Neural cell (in vitro differentiated cells): ENCODE data around the gene ZNRD2. TPM values are rescaled to one million over a fixed set of nuclear protein-coding genes. Genes with fewer than 3 reads are reported as not detected.

Experiments used
- H2AFZ ChIP-seq: fragments of 200-600, 300-800 bp; sonication (generic), shearing (Covaris generic); 2 replicates; pipeline ENCODE4 v1.6.0; 2014; ENCODE audit warnings: low read depth, mild to moderate bottlenecking, antibody characterized with exemption, low read length, moderate library complexity
- H3F3A ChIP-seq: fragments of 200-600 bp; shearing (Covaris generic); 2 replicates; pipeline ENCODE4 v1.6.1; 2016; ENCODE audit warnings: mild to moderate bottlenecking, moderate library complexity, mixed read lengths, antibody characterized with exemption, low read length; ENCODE audit not compliant: insufficient read depth, poor library complexity, severe bottlenecking
- H3K27ac ChIP-seq: fragments of 200-600, 300-800 bp; sonication (generic), shearing (Covaris generic); 2 replicates; pipeline ENCODE4 v1.5.1; 2014; ENCODE audit warnings: mild to moderate bottlenecking, low read length, moderate library complexity
- H3K27me3 ChIP-seq: fragments of 300-800, 200-600 bp; sonication (generic), shearing (Covaris generic); 2 replicates; pipeline ENCODE4 v1.6.0; 2014; ENCODE audit warnings: mild to moderate bottlenecking, low read depth, low read length, moderate library complexity; ENCODE audit not compliant: insufficient read depth
- H3K36me3 ChIP-seq: fragments of 300-800, 200-600 bp; sonication (generic), shearing (Covaris generic); 2 replicates; pipeline ENCODE4 v1.5.1; 2014; ENCODE audit warnings: mild to moderate bottlenecking, antibody characterized with exemption, low read length, moderate library complexity; ENCODE audit not compliant: insufficient read depth
- H3K4me2 ChIP-seq: fragments of 300-800, 200-600 bp; sonication (generic), shearing (Covaris generic); 2 replicates; pipeline ENCODE4 v1.6.0; 2014; ENCODE audit warnings: mild to moderate bottlenecking, low read length
- H3K4me3 ChIP-seq: fragments of 300-800, 200-600 bp; sonication (generic), shearing (Covaris generic); 2 replicates; pipeline ENCODE4 v1.5.1; 2014; ENCODE audit warnings: mild to moderate bottlenecking, low read length, moderate library complexity
- H3K79me2 ChIP-seq: fragments of 200-600 bp; shearing (Covaris generic); replicated peaks from 2 replicates; pipeline ENCODE4 v1.6.0; 2014; ENCODE audit warnings: mild to moderate bottlenecking, low read length, moderate library complexity; ENCODE audit not compliant: insufficient read depth
- H3K9ac ChIP-seq: fragments of 300-800, 200-600 bp; sonication (generic), shearing (Covaris generic); 2 replicates; pipeline ENCODE4 v1.6.1; 2016; ENCODE audit warnings: mild to moderate bottlenecking, low read length, mixed read lengths
- H3K9me2 ChIP-seq: fragments of 200-600 bp; shearing (Covaris generic); 2 replicates; pipeline ENCODE4 v1.6.1; 2016; ENCODE audit warnings: mild to moderate bottlenecking, low read length, mixed read lengths; ENCODE audit not compliant: insufficient read depth
- H3K9me3 ChIP-seq: fragments of 200-600, 300-800 bp; sonication (generic), shearing (Covaris generic); 2 replicates; pipeline ENCODE4 v1.6.1; 2016; ENCODE audit warnings: mild to moderate bottlenecking, mixed run types, low read length, moderate library complexity, mixed read lengths
- H4K20me1 ChIP-seq: fragments of 200-600 bp; shearing (Covaris generic); 2 replicates; pipeline ENCODE4 v1.6.1; 2016; ENCODE audit warnings: mild to moderate bottlenecking, mixed run types; ENCODE audit not compliant: insufficient read depth
- EP300 ChIP-seq: fragments of 450-650 bp; conservative IDR thresholded peaks from 2 replicates; pipeline ENCODE4 v1.6.1; 2014; ENCODE audit warnings: antibody characterized with exemption, mild to moderate bottlenecking, moderate library complexity; ENCODE audit not compliant: poor library complexity, severe bottlenecking
- EZH2 ChIP-seq: fragments of 200-600, 300-800 bp; shearing (Covaris generic), sonication (generic); IDR thresholded peaks from 2 replicates; pipeline ENCODE4 v1.6.1; 2014; ENCODE audit warnings: antibody characterized with exemption, low read length, borderline replicate concordance, mild to moderate bottlenecking; ENCODE audit not compliant: insufficient read depth, poor library complexity, severe bottlenecking
- MXI1 ChIP-seq: fragments of 450-650 bp; conservative IDR thresholded peaks from 2 replicates; pipeline ENCODE4 v1.6.1; 2014; ENCODE audit warnings: antibody characterized with exemption, mild to moderate bottlenecking; ENCODE audit not compliant: poor library complexity, severe bottlenecking
- POLR2AphosphoS5 ChIP-seq: IDR thresholded peaks from 2 replicates; pipeline ENCODE4 v1.6.1; 2012
- RAD21 ChIP-seq: fragments of 450-650 bp; conservative IDR thresholded peaks from 2 replicates; pipeline ENCODE4 v1.6.1; 2014; ENCODE audit warnings: antibody characterized with exemption, mild to moderate bottlenecking, moderate library complexity
- SMC3 ChIP-seq: fragments of 450-650 bp; conservative IDR thresholded peaks from 2 replicates; pipeline ENCODE4 v1.6.1; 2014; ENCODE audit warnings: antibody characterized with exemption, mild to moderate bottlenecking, moderate library complexity; ENCODE audit not compliant: poor library complexity
- TAF1 ChIP-seq: IDR thresholded peaks from 2 replicates; pipeline ENCODE4 v1.6.1; 2012; ENCODE audit warnings: low read depth
- polyA plus RNA-seq: library from polyadenylated mRNA; depleted of rRNA; stranded (reverse); fragments of >200 nt; gene quantifications from 2 replicates; pipeline ENCODE4 v1.2.3, GENCODE V29; 2014
- TF ChIP-seq, protein P1 (sequence below): fragments of 450-650 bp; IDR thresholded peaks from 2 replicates; pipeline ENCODE4 v1.5.1; 2014; ENCODE audit warnings: antibody characterized with exemption, mild to moderate bottlenecking, moderate library complexity; ENCODE audit not compliant: poor library complexity, severe bottlenecking
- TF ChIP-seq, protein P2 (sequence below): IDR thresholded peaks from 2 replicates; pipeline ENCODE4 v1.6.1; 2012; ENCODE audit warnings: borderline replicate concordance

Gene ZNRD2
- polyA plus RNA-seq, 1 donor from 2014 or later: 36.2 TPM

DNA sequence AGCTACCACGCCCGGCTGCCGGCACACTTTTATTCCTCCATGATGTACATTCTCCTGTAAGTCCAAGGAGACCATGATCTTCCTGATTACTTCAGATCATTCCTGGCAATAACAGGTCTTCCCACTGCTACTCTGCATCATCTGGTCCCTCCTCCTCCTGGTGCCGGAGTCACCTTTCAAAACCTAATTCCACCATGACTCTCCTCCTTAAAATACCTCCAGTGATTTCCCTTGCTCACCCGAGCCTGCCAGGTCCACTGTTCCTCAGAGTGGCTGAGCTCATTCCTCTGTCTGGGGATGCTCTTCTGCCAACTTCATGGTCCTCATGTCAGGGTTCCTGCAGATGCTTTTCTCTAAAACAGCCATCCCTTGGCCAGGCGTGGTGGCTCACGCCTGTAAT lies 8.3 kb upstream of the ZNRD2 start:
- no peak for TF ChIP-seq RAD21
- no peak for TF ChIP-seq MXI1
- no peak for TF ChIP-seq EP300
- TF ChIP-seq POLR2AphosphoS5: no peak
- no peak for TF ChIP-seq EZH2
- no peak for TF ChIP-seq TAF1
- TF ChIP-seq, protein P1, sequence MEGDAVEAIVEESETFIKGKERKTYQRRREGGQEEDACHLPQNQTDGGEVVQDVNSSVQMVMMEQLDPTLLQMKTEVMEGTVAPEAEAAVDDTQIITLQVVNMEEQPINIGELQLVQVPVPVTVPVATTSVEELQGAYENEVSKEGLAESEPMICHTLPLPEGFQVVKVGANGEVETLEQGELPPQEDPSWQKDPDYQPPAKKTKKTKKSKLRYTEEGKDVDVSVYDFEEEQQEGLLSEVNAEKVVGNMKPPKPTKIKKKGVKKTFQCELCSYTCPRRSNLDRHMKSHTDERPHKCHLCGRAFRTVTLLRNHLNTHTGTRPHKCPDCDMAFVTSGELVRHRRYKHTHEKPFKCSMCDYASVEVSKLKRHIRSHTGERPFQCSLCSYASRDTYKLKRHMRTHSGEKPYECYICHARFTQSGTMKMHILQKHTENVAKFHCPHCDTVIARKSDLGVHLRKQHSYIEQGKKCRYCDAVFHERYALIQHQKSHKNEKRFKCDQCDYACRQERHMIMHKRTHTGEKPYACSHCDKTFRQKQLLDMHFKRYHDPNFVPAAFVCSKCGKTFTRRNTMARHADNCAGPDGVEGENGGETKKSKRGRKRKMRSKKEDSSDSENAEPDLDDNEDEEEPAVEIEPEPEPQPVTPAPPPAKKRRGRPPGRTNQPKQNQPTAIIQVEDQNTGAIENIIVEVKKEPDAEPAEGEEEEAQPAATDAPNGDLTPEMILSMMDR: no peak
- TF ChIP-seq SMC3: no peak
- TF ChIP-seq, protein P2, sequence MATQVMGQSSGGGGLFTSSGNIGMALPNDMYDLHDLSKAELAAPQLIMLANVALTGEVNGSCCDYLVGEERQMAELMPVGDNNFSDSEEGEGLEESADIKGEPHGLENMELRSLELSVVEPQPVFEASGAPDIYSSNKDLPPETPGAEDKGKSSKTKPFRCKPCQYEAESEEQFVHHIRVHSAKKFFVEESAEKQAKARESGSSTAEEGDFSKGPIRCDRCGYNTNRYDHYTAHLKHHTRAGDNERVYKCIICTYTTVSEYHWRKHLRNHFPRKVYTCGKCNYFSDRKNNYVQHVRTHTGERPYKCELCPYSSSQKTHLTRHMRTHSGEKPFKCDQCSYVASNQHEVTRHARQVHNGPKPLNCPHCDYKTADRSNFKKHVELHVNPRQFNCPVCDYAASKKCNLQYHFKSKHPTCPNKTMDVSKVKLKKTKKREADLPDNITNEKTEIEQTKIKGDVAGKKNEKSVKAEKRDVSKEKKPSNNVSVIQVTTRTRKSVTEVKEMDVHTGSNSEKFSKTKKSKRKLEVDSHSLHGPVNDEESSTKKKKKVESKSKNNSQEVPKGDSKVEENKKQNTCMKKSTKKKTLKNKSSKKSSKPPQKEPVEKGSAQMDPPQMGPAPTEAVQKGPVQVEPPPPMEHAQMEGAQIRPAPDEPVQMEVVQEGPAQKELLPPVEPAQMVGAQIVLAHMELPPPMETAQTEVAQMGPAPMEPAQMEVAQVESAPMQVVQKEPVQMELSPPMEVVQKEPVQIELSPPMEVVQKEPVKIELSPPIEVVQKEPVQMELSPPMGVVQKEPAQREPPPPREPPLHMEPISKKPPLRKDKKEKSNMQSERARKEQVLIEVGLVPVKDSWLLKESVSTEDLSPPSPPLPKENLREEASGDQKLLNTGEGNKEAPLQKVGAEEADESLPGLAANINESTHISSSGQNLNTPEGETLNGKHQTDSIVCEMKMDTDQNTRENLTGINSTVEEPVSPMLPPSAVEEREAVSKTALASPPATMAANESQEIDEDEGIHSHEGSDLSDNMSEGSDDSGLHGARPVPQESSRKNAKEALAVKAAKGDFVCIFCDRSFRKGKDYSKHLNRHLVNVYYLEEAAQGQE: no peak
- Histone ChIP-seq H3K27me3 (no peaks in the 10 kb centered on the region), H3K9me2 (no peaks in the 10 kb centered on the region), H3K9me3 (no peaks in the 10 kb centered on the region), H3K9ac (no peak overlapping the region), H4K20me1 (no peaks in the 10 kb centered on the region), H3K27ac (no peak overlapping the region), H3K79me2 (peaks cover 2% of the 10 kb centered on the region), H2AFZ (no peak overlapping the region), H3K4me3 (no peak overlapping the region), H3K36me3 (no peaks in the 10 kb centered on the region), H3F3A (no peaks in the 10 kb centered on the region), H3K4me2 (no peak overlapping the region)

DNA sequence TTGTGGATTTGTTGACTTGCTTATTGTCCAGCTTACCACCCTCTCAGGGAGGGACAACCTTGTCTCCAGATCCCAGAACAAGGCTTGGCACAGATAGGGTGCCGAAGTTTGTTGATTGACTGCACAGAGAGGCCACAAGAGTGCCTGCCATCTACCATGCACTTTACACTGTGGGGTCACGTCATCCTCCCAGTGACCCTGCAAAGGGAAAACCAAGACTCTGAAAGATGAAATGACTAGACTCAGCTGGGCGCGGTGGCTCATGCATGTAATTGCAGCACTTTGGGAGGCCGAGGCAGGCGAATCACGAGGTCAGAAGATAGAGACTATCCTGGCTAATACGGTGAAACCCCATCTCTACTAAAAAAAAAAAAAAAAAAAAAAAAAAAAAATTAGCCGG lies 7.5 kb upstream of the ZNRD2 start:
- H3F3A ChIP-seq: no peaks in the 10 kb centered on the region
- no peaks in the 10 kb centered on the region for H3K36me3 ChIP-seq
- H3K27me3 ChIP-seq: no peaks in the 10 kb centered on the region
- H3K9me3 ChIP-seq: no peaks in the 10 kb centered on the region
- H4K20me1 ChIP-seq: no peaks in the 10 kb centered on the region
- peaks cover 4% of the 10 kb centered on the region for H3K79me2 ChIP-seq
- TF ChIP-seq TAF1: no peak
- TF ChIP-seq MXI1: no peak
- TF ChIP-seq, protein P2: no peak
- no peak for TF ChIP-seq EP300
- TF ChIP-seq POLR2AphosphoS5: no peak
- TF ChIP-seq EZH2: no peak
- TF ChIP-seq, protein P1: no peak
- TF ChIP-seq RAD21: no peak
- no peak for TF ChIP-seq SMC3
- H3K9me2 ChIP-seq: no peaks in the 10 kb centered on the region
- no peak overlapping the region for H3K27ac ChIP-seq
- H2AFZ ChIP-seq: no peak overlapping the region
- H3K4me2 ChIP-seq: no peak overlapping the region
- no peak overlapping the region for H3K4me3 ChIP-seq
- H3K9ac ChIP-seq: no peak overlapping the region
